Measurements from ENCODE around the gene MCC.

DNA sequence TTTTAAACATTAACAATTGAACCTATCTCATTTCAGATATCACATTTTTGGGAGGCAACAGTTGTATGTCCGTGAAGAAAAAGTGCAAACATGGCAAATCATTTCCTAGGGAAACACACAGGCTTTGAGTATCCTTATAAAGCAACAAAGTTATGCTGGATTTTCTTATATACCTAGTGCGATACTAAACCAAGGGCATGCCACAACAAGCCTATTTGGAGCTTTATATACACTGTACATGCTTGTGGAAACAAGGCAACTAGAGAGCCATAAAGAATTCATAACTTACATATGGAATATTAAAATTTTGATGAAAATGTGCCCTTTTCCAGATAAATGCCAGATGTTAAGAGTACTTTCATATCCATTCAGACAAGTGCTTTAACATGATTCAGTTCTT lies 320.3 kb downstream of the MCC start:
- TF ChIP-seq, protein P1, sequence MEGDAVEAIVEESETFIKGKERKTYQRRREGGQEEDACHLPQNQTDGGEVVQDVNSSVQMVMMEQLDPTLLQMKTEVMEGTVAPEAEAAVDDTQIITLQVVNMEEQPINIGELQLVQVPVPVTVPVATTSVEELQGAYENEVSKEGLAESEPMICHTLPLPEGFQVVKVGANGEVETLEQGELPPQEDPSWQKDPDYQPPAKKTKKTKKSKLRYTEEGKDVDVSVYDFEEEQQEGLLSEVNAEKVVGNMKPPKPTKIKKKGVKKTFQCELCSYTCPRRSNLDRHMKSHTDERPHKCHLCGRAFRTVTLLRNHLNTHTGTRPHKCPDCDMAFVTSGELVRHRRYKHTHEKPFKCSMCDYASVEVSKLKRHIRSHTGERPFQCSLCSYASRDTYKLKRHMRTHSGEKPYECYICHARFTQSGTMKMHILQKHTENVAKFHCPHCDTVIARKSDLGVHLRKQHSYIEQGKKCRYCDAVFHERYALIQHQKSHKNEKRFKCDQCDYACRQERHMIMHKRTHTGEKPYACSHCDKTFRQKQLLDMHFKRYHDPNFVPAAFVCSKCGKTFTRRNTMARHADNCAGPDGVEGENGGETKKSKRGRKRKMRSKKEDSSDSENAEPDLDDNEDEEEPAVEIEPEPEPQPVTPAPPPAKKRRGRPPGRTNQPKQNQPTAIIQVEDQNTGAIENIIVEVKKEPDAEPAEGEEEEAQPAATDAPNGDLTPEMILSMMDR (IDR thresholded peaks at IDR 0.05; ENCODE audit: low read depth, low read length, missing input control): no peak
- TF ChIP-seq TAF1 (conservative IDR thresholded peaks at IDR 0.05) (no peak), GABPA (IDR thresholded peaks at IDR 0.05 in 1 of 2, conservative IDR thresholded peaks at IDR 0.05 in 1 of 2) (no peak), RAD21 (IDR thresholded peaks at IDR 0.05) (no peak), FOXA1 (IDR thresholded peaks at IDR 0.05) (no peak)
- TF ChIP-seq, protein P2, sequence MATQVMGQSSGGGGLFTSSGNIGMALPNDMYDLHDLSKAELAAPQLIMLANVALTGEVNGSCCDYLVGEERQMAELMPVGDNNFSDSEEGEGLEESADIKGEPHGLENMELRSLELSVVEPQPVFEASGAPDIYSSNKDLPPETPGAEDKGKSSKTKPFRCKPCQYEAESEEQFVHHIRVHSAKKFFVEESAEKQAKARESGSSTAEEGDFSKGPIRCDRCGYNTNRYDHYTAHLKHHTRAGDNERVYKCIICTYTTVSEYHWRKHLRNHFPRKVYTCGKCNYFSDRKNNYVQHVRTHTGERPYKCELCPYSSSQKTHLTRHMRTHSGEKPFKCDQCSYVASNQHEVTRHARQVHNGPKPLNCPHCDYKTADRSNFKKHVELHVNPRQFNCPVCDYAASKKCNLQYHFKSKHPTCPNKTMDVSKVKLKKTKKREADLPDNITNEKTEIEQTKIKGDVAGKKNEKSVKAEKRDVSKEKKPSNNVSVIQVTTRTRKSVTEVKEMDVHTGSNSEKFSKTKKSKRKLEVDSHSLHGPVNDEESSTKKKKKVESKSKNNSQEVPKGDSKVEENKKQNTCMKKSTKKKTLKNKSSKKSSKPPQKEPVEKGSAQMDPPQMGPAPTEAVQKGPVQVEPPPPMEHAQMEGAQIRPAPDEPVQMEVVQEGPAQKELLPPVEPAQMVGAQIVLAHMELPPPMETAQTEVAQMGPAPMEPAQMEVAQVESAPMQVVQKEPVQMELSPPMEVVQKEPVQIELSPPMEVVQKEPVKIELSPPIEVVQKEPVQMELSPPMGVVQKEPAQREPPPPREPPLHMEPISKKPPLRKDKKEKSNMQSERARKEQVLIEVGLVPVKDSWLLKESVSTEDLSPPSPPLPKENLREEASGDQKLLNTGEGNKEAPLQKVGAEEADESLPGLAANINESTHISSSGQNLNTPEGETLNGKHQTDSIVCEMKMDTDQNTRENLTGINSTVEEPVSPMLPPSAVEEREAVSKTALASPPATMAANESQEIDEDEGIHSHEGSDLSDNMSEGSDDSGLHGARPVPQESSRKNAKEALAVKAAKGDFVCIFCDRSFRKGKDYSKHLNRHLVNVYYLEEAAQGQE (IDR thresholded peaks at IDR 0.05): no peak

Data from liver (tissue), 3 donors.